OCI-LY7 (cell line): ENCODE measurements around the gene C16orf95. TPM values are rescaled to one million over a fixed set of nuclear protein-coding genes. Genes with fewer than 3 reads are reported as not detected.

Experiments used
- BruUV-seq: library from RNA; stranded (reverse); fragments of 400-500 nt; replicated peaks from 2 replicates; lab custom pipeline; 2021; lab: Mats Ljungman, UMichigan
- CTCF ChIA-PET: fragments of 300-600 bp; sonication (Branson Sonifier 250); formaldehyde crosslinking; loops from one replicate; lab custom pipeline; 2022; ENCODE audit warnings: antibody characterized with exemption; ENCODE audit not compliant: unreplicated experiment; lab: Charles Lee
- POLR2A ChIA-PET: fragments of 300-600 bp; sonication (Branson Sonifier 250); formaldehyde crosslinking; loops from one replicate; lab custom pipeline; 2022; ENCODE audit warnings: antibody characterized with exemption; lab: Charles Lee
- DNase-seq: peaks from one replicate; pipeline ENCODE4 v3.0.0-alpha.2; 2015; ENCODE audit warnings: low spot score
- H2AFZ ChIP-seq: fragments of 200-600 bp; sonication (generic), shearing (Covaris generic); 2 replicates; pipeline ENCODE4 v1.6.1; 2014; ENCODE audit warnings: mild to moderate bottlenecking, antibody characterized with exemption, low read length, moderate library complexity
- H3K27ac ChIP-seq: fragments of 200-600 bp; sonication (generic); 2 replicates; pipeline ENCODE4 v1.5.1; 2014; ENCODE audit warnings: mixed run types, low read depth, mild to moderate bottlenecking, moderate library complexity, low read length, inconsistent platforms; ENCODE audit not compliant: poor library complexity, severe bottlenecking
- H3K36me3 ChIP-seq: fragments of 200-600 bp; sonication (generic); 2 replicates; pipeline ENCODE4 v1.6.1; 2014; ENCODE audit warnings: mild to moderate bottlenecking, antibody characterized with exemption, low read length, moderate library complexity, mixed read lengths; ENCODE audit not compliant: insufficient read depth
- H3K4me1 ChIP-seq: fragments of 200-600 bp; sonication (generic); 2 replicates; pipeline ENCODE4 v1.5.1; 2014; ENCODE audit warnings: mild to moderate bottlenecking, low read length; ENCODE audit not compliant: insufficient read depth, poor library complexity, severe bottlenecking
- H3K4me2 ChIP-seq: fragments of 200-600 bp; sonication (generic); 2 replicates; pipeline ENCODE4 v1.6.1; 2014; ENCODE audit warnings: mild to moderate bottlenecking, low read length
- H3K4me3 ChIP-seq: fragments of 200-600 bp; sonication (generic); 2 replicates; pipeline ENCODE4 v1.5.1; 2014; ENCODE audit warnings: mild to moderate bottlenecking, low read depth, low read length; ENCODE audit not compliant: poor library complexity, severe bottlenecking
- H3K79me2 ChIP-seq: fragments of 200-600 bp; sonication (generic); 2 replicates; pipeline ENCODE4 v1.6.1; 2016; ENCODE audit warnings: low read depth, mild to moderate bottlenecking, low read length, moderate library complexity, mixed read lengths; ENCODE audit not compliant: insufficient read depth
- H3K9me2 ChIP-seq: fragments of 200-600 bp; sonication (generic); 2 replicates; pipeline ENCODE4 v1.6.1; 2016; ENCODE audit warnings: mild to moderate bottlenecking, low read length, mixed read lengths; ENCODE audit not compliant: insufficient read depth
- H3K9me3 ChIP-seq: fragments of 200-600 bp; sonication (generic); 2 replicates; pipeline ENCODE4 v1.6.1; 2014; ENCODE audit warnings: mild to moderate bottlenecking, mixed run types, low read length, mixed read lengths
- H4K20me1 ChIP-seq: fragments of 200-600 bp; sonication (generic); 2 replicates; pipeline ENCODE4 v1.6.1; 2014; ENCODE audit warnings: mild to moderate bottlenecking, antibody characterized with exemption, low read length, moderate library complexity, mixed read lengths; ENCODE audit not compliant: insufficient read depth
- EZH2phosphoT487 ChIP-seq: fragments of 200-600 bp; sonication (generic); IDR thresholded peaks from 2 replicates; pipeline ENCODE4 v1.6.1; 2018; ENCODE audit warnings: low read depth, borderline replicate concordance, mild to moderate bottlenecking, mixed run types, antibody characterized with exemption, low read length, moderate library complexity, mixed read lengths
- intact Hi-C: fragments of 100-400 bp; cut with micrococcal nuclease; formaldehyde crosslinking; loops from one replicate; pipeline ENCODE4 v1.10.0; 2022; ENCODE audit not compliant: unreplicated experiment
- total RNA-seq, 2 experiments: library from RNA; depleted of rRNA in 1 of 2; stranded (reverse); fragments of >200 nt in 1 of 2; shearing (Covaris generic) in 1 of 2; gene quantifications; 2 replicates each; pipeline ENCODE4 v1.2.3, GENCODE V29; 2014 to 2022
- TF ChIP-seq, protein P1 (sequence below): fragments of 200-600 bp; sonication (generic); conservative IDR thresholded peaks from 2 replicates; pipeline ENCODE4 v1.5.1; 2014; ENCODE audit warnings: mild to moderate bottlenecking, antibody characterized with exemption, low read length, moderate library complexity, mixed read lengths

C16orf95 gene
- total RNA-seq, 2 experiments from 2014 or later: 8.5 to 22.1 TPM

- CTCF ChIA-PET: no interaction called here
- Histone ChIP-seq H3K4me3 (no peak overlapping the region), H3K79me2 (no peaks in the 10 kb centered on the region), H3K4me2 (no peak overlapping the region), H3K4me1 (no peaks in the 10 kb centered on the region), H2AFZ (no peak overlapping the region), H3K9me2 (no peaks in the 10 kb centered on the region), H4K20me1 (no peaks in the 10 kb centered on the region), H3K9me3 (no peaks in the 10 kb centered on the region), H3K36me3 (peaks cover 42% of the 10 kb centered on the region), H3K27ac (no peak overlapping the region)
- TF ChIP-seq, protein P1, sequence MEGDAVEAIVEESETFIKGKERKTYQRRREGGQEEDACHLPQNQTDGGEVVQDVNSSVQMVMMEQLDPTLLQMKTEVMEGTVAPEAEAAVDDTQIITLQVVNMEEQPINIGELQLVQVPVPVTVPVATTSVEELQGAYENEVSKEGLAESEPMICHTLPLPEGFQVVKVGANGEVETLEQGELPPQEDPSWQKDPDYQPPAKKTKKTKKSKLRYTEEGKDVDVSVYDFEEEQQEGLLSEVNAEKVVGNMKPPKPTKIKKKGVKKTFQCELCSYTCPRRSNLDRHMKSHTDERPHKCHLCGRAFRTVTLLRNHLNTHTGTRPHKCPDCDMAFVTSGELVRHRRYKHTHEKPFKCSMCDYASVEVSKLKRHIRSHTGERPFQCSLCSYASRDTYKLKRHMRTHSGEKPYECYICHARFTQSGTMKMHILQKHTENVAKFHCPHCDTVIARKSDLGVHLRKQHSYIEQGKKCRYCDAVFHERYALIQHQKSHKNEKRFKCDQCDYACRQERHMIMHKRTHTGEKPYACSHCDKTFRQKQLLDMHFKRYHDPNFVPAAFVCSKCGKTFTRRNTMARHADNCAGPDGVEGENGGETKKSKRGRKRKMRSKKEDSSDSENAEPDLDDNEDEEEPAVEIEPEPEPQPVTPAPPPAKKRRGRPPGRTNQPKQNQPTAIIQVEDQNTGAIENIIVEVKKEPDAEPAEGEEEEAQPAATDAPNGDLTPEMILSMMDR: no peak
- no peak for TF ChIP-seq EZH2phosphoT487
- POLR2A ChIA-PET: no interaction called here
- intact Hi-C loops: no loop called here
- no peak for DNase-seq
- no TSS peak for BruUV-seq
These were observed 22.0 kb upstream of the C16orf95 start for GRCh38 chr16:87339086-87339723.

GRCh38 chr16:87338155-87338765, 21.1 kb upstream of the C16orf95 start:
- ChIA-PET CTCF (no interaction called here), POLR2A (no interaction called here)
- Histone ChIP-seq H3K9me2 (no peaks in the 10 kb centered on the region), H3K4me2 (no peak overlapping the region), H3K4me3 (no peak overlapping the region), H3K27ac (no peak overlapping the region), H4K20me1 (no peaks in the 10 kb centered on the region), H3K4me1 (no peaks in the 10 kb centered on the region), H3K79me2 (no peaks in the 10 kb centered on the region), H3K9me3 (no peaks in the 10 kb centered on the region), H3K36me3 (peaks cover 39% of the 10 kb centered on the region), H2AFZ (no peak overlapping the region)
- BruUV-seq: no TSS peak
- DNase-seq: no peak
- intact Hi-C loops: no loop called here
- TF ChIP-seq, protein P1: no peak
- no peak for TF ChIP-seq EZH2phosphoT487

- CTCF ChIA-PET: no interaction called here
- H3K79me2 ChIP-seq: no peaks in the 10 kb centered on the region
- intact Hi-C loops: no loop called here
These were observed 20.1 kb upstream of the C16orf95 start for GRCh38 chr16:87337262-87337771.

More at GRCh38 chr16:87337262-87337771, 20.1 kb upstream of the C16orf95 start:
- H2AFZ ChIP-seq: no peak overlapping the region
- H3K4me1 ChIP-seq: no peaks in the 10 kb centered on the region
- POLR2A ChIA-PET: no interaction called here
- BruUV-seq: no TSS peak
- no peak overlapping the region for H3K27ac ChIP-seq
- TF ChIP-seq, protein P1: no peak
- no peak for TF ChIP-seq EZH2phosphoT487
- no peaks in the 10 kb centered on the region for H3K9me3 ChIP-seq
- H3K4me2 ChIP-seq: no peak overlapping the region
- no peaks in the 10 kb centered on the region for H4K20me1 ChIP-seq
- DNase-seq: no peak
- H3K4me3 ChIP-seq: no peak overlapping the region
- H3K36me3 ChIP-seq: peaks cover 35% of the 10 kb centered on the region
- H3K9me2 ChIP-seq: no peaks in the 10 kb centered on the region
